SH-SY5Y (cell line): ENCODE measurements around the gene DLX6.

ENCODE experiments used
- GATA2 ChIP-seq: IDR thresholded peaks from 2 replicates; pipeline ENCODE4 v1.6.1; 2011; ENCODE audit warnings: mild to moderate bottlenecking, low read depth, low read length
- GATA3 ChIP-seq: IDR thresholded peaks from 2 replicates; pipeline ENCODE4 v1.6.1; 2011; ENCODE audit warnings: low read depth, mild to moderate bottlenecking, low read length, moderate library complexity

- no peak for TF ChIP-seq GATA2
- no peak for TF ChIP-seq GATA3
Observed at GRCh38 chr7:97001221-97001620, 4.1 kb upstream of the DLX6 start.
